HG03442 (cell line): ENCODE results near the gene DNAJC22.
"Not testable (repeated sequence)": the region's sequence is repeated elsewhere in the genome, so short reads cannot be mapped to it uniquely, and the experiment has no call there.

Source experiments
- ATAC-seq: cut with Tn5 transposase; IDR thresholded peaks from one replicate; pipeline ENCODE4 v1.9.1; 2021; ENCODE audit warnings: mild to moderate bottlenecking, moderate library complexity; ENCODE audit not compliant: unreplicated experiment

Gene DNAJC22

DNA sequence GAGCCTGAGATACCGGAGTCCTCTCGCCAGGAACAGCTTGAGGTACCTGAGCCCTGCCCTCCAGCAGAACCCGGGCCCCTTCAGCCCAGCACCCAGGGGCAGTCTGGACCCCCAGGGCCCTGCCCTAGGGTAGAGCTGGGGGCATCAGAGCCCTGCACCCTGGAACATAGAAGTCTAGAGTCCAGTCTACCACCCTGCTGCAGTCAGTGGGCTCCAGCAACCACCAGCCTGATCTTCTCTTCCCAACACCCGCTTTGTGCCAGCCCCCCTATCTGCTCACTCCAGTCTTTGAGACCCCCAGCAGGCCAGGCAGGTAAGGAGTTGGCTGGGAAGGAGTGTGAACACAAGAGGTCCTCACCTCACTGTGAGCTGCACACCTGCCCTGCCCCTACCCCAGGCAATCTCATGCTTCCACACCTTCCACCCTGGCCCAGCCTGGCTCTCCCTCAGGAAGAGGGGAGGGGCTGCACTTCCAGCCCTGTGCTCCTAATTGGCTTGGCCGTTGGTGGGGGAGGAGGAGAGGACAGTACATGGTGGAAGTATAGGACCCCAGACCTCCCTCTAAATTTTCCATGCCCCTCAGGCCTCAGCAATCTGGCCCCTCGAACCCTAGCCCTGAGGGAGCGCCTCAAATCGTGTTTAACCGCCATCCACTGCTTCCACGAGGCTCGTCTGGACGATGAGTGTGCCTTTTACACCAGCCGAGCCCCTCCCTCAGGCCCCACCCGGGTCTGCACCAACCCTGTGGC lies 15.9 kb upstream of the DNAJC22 start:
- no peak for ATAC-seq

DNA sequence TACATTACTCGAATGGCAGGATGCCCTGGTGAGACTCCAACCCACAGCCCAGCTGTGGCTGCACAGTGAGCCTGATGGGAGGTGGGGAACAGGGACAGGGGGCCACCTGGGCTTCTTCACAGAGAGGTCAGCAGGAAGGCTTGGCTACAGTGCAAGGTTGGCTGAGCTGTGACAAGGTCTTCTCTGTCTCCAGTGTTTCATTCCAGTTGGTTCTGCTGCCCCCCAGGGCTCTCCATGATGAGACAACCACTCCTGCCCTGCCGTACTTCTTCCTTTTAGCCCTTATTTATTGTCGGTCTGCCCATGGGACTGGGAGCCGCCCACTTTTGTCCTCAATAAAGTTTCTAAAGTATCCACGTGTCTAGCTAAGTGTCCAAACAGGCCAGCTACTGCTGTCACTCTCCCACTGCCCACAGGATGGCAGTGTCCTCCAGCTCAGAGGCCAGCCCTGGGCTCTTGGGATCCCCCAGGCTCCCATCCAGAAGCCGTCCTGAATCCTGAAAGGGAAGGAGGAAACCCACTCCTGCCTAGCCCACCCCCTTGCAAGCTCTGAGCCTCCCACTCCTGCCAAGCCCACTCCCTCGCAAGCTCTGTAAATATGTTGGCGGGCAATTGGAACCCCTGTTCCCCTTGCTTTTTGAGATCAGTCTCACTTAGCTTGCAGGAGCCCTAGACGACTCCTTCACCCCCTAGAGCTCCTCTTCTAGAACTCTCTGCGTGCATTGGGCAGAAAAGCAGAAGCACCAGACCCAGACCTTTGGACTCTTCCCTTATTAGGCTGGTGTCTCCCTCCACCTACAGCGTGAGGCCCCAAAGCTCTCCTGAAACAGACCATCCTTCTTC lies 15.1 kb upstream of the DNAJC22 start:
- ATAC-seq, result no peak

DNA sequence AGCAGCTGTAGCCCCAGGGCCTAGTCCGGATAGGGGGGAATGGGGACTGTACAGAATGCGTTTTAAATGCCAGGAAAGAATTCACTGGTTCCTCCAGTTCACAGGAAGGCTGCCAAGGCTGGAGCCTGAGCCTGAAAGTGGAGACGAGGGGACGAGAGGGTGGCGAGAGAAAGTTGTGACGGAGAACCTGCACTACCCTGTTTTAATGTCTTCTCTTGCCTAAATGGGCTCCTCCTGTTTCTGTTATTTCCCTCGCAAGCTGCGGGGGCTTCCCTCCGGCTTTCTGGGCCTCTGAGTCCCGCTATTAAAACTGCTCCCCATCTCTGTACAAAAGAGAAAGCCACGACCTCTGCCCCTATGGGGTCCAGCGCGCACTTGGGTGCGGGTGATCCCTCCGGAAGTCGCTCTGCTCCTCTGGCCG lies 14.2 kb upstream of the DNAJC22 start:
- no peak for ATAC-seq

DNA sequence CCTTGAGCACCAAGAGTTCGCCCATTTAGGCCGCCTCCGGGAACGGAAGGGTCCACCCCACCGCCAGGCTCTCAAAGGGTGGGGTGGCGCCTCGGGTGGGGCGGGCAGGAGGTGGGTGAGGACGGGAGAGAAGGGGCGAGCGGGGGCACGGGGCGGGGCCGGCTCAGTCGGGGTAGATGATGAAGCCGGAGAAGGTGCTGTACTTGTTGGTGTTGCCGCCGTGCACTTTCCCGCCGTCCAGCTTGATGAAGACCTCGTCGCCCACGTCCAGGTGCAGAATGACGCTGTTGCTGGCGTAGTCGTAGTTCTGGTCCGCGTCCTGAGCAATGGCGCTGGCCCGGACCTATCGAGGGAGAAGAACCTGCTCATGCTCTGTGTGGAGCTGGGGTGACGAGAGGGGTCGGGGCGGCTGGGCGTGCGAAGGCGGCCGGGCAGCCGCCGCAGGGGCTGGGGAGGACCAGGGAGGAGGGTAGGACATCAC lies 13.8 kb upstream of the DNAJC22 start:
- ATAC-seq, result no peak

DNA sequence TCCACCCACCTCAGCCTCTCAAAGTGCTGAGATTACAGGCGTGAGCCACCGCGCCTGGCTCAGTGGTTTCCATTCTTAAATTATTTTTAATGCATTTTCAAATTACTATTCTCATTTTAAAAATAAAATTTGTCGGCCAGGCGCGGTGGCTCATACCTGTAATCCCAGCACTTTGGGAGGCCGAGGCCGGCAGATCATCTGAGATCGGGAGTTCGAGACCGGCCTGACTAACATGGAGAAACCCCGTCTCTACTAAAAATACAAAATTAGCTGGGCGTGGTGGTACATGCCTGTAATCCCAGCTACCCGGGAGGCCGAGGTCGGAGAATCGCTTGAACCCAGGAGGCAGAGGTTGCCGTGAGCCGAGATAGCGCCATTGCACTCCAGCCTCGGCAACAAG lies 12.9 kb upstream of the DNAJC22 start:
- not testable (repeated sequence) for ATAC-seq

DNA sequence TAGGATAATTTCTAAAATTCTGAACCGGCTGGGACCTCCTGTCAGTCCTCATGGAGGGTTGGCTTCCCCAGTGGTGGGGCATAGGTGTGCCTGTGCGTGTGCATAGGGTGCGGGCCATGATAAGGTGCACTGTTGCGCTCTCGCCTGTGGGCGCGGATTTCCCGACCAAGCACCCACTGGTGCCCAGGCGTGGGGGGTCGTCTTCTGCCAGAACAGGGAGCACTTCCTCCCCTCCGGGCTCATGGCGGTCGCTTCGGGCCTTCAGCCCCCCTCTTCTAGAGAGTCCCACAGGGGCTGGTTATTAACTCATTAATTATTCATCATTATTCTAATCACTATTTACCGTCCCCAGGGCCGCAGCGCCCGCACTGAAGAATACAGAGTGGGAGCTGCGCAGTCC lies 12.5 kb upstream of the DNAJC22 start:
- no peak for ATAC-seq

DNA sequence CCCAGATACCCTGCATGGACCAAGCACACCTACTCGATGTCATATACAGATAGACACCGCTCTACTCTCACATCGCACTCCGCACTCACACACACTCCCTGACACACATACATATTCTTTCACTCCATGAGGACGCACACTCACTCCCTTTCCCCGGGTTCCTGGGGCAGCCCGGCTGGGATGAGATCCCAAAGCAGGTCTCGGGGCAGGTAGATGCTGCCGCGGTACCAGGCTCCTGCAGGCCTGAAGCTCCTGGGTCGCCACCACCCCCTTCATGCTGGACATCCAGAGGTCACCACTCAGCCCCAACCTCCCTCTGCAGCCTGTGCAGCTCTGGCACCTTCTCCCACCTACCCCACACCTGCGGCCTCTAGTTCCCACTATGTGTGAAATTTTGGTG lies 12.0 kb upstream of the DNAJC22 start:
- ATAC-seq, result no peak

DNA sequence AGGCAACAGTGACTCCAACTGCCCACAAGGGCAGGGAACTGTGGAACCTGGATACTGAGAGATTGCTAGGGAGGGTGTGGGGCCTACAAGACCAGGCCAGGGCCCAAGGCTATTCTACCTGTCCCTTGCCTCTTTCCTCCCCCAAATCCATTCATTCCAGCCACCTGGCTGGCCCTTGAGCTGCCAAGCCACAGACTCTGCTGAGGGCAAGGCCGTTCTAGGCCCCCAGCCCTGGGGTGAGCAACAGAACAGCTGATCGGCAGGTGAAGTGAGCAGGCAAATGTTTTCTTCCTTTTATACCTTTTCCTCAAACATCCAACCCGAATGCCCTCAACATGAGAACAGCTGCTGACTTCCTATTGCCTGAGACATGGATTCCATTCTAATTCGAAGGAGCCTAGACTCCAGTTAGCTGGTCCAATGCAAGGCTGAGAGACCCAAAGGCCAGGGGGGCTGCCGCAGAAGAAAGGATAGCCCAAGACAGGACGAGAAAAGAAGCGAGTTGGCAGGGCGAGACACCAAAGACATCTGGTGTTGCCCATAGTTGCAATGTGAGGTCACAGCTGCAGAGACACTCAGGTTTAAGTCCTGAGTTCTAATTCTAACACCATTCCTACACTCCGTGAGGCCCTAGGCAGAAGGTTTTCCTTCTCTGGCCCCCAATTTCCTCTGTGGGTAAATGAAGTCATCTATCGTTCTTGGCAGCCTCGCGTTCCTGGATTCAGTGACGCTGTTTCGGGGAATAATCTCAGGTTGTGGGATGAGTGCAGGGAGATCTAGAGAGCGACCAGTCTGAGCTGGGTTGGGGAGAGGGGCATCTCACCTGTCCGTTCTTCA lies 11.4 kb upstream of the DNAJC22 start:
- ATAC-seq, result no peak

DNA sequence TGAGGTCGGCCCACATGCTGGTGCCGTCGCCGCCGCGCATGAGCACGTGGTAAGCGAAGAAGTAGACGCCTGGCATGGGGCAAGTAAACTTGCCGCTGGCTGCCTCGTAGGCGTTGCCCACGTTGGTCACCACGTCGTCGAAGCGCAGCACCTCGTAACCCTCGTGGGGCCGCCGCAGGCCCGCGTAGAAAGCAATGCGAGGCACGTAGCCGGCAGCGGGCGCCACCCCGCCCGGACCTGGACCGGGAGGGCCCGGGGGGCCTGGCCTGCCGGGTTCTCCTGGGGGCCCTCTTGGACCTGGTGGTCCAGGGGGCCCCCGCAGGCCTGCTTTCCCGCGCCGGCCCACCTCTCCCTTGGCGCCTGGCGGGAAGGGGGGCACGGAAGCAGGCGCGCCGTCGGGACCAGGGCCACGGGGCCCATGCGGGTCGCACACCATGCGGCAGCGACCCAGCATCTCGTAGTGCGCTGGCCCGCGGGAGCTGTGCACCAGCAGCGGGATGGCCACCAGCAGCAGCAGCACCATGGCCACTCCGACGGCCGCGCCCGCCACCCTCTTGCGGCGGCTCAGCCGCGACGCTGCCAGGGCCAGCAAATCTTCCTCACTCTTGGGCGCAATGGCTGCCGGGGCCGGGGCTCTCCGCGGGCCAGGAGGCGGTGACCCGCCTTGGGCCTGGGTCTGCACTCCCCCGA lies 10.6 kb upstream of the DNAJC22 start:
- no peak for ATAC-seq

DNA sequence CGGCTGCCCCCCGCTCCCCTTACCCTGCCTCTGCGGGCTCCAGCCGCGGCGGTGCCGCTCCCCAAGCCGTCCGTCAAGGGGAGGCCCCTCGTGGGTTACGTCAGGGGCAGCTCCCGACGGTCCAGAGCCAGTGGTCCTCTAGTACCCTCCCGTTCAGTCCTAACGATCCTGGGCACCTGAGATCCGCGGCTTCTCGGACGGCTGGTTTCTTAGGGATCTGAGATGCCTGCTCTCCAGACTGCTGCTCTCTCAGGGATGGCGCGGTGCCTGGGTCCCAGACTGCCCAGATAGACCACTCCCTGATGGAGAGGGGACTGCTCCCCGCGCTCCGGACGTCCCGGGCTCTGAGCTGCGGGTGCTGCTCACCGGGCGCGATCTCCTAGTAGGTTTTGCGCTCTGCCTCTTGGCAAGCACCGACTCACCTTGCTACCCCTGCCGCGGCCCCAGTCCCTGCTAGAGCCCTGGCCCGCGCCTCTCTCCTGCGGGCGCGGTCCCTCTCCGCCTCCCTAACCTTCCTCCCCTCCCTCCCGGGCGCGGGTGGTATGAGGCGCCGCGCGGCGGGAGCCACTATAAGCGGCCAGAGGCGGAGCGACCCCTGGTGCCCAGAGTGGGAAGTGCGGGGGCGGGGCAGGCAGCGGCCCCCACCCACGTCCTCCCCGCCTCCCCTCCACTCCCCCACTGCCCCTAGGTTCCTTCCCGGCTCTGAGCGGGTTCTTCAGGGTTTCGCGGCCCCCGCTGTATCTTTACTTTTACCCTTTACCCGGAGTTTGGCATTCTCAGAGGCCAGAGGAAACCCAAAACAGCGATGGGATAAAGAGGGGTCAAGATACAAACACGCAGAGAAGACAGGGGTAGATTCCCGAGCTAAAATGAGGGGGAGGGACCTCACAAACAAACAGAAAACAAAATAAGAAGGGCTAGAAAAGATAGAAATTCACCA lies 9.8 kb upstream of the DNAJC22 start, which contains the start of gene C1QL4:
Gene C1QL4, minus strand, starts transcription at position 544 of the 940 bp plus-strand sequence. CDS start 711 bp downstream, outside the sequence.
- peak; percentile 61 for ATAC-seq

DNA sequence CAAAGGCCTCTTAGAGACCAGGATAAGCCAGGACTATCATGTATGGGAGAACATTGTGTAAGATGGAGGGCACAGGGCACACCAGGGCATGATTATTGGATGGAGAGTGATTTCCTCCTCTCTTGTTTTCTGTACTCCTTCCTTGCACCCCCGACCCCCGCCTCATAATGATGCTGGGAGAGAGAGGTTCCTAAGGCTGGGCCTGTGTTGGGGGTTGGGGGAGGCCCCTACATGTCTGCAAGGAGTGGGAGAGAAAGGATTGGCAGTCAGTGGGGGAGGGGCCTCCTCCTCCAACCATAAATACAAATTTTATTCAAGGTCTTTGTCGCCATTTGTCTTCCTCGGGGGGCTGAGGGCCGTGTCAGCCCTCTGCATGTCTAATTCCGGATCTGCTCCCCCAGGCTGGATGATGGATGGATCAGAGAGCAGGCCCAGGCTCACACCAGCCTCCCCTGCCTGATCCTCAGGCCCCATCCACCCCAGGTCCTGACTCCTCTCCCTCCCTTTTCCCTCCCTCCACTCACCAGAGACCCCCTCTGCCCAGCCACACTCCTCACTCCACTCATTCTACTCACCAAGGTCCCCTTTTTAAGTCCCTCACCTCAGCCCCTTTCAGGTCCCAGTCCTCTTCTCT lies 7.7 kb upstream of the DNAJC22 start:
- no peak for ATAC-seq

DNA sequence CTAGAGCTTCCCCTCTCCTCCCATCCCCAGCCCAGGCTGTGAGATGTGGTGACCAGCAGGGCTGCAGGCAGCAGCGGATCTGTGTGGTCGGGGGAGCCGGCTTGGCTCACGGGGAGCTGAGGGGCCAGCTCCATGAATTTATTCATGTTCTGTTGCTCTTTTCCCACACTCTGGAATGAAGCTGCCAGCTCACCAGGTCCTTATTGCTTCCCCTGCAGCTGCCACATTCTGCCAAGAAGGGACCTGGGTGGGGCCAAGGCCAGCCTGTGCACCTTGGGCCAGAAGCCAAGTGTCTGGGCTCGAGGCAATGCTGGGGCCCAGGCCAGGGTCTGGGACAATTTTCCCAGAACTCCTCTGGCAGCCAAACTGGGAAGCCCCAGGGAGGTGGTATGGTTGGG lies 7.2 kb upstream of the DNAJC22 start:
- no peak for ATAC-seq

DNA sequence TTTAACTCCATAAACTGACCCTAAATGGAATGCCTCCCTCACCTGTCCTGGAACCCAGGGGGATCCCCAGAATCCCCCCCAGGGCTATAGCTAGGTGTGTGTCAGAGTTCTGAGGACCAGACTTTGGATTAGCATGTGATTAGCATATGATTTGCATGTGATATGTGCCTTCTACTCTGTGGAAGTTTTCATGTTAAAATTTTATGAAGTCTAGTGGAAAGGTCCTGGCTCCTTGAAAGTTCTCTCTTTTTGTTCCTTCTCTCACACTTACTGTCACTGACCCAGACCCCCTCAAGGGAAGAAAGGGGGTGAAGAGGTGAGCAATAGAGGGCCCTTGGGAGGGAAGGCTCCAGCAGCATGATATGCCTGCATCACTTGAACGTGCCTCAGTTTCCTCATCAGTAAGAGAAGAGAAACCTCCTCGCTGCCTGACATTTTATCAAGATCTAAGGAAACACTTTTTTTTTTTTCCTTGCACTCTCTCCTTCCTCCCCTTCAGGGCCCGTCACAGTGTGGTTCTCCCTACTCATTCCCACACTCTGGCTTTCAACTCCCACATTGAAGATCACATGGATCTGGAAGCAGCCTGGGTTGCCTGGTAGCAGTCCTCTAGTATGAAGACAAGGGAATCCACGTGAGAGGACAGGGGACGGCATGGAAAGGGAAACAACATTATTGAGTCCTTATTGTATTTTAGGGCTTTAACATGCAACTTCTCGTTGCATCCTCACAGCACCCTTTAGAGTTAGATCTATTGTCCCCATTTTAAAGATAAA lies 6.4 kb upstream of the DNAJC22 start:
- ATAC-seq, result no peak

DNA sequence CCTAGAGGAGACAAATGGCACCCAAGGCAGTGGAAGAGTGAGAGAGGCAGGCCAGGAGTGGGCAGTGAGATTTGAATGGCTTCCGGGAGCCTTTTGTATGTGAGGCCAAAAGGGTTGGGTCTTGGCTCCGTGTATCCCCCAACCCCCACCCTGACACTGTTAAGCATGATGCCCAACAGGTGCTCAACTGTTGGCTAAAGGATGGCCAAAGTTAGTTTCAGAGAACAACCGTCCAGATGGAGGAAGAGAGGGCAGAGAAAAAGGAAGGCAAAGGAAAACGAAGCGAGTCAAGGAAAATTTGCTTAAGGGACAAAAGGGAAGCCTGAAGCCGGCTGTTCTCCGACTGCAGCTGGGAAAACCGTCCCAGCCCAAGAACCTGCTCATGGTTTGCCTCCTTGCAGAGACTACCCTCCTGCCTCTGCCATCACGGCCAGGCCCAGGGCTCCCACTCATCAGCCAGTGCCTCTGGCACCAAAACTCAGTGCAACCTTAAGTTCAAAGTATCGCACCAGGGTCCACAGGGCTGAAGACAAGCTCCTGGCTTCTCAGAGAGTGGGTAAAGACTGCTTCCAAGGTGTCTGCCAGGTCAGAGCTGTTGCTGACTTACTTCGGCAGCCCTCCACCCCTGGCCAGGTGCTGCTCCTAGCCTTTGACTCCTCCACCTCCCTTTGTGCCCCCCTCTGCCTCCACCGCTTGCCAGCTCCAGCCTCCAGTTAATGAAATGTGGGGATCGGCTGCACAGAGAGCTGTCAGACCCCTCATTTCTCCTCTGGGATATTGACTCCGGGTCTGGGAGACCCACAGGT lies 5.5 kb upstream of the DNAJC22 start:
- ATAC-seq, result no peak

DNA sequence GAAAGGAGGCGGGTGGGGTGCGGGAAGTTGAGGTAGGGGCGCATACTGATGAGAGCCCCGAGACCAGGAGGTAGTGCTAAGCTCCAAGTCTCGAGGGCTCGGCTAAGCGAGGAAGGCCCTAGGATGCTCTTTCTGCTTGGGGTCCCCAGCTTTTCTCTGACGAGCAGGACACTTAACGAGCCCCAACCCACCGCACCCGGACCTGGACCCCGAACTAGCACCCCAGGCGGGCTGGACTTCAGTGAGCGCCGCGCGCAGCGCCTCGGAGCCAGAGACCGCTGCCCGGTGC lies 5.0 kb upstream of the DNAJC22 start:
- no peak for ATAC-seq

DNA sequence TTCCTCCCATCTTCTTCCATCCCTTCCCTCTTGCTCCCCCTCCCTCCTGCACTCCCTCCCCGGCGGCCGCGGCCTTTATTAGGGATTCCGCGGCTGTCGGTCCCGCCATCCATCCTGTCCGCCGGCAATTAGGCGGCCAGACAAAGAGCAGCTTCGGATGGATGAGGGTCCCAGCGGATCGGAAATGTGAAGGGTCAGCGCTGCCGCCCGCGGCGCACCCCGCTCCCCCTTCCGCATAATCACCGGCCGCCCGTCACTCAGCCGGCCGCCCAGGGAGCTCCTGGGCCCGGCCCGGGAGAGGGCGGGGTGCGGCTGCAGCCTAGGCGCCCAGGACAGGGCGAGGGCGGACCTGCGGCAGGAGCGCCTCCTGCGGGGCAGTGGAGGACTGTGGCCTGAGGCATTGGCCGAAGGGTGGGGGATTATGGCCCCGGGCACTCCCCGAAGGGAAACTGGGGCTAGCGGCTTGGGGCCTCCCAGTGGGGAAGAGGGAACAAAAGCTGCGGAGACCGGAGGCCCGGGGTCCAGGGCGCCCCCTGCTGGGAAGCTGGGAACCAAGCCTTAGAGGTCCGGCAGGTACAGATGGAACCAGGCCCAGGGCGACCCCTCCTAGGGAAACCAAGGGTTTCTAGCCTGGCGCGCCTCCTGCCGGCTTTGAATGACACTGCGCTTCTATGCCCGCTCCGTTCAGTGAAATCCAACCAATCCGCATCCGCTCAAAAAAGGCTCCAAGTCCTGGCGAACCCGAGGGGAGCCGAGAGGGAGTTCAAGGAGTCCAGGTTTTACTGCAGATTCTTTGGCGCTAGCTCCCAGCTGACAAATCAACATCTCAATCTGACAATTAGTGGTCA lies 4.4 kb upstream of the DNAJC22 start:
- peak; percentile 58 for ATAC-seq
